ENCODE measurements around the gene FILIP1L. TPM values are rescaled to one million over a fixed set of nuclear protein-coding genes. Genes with fewer than 3 reads are reported as not detected.

FILIP1L gene
- polyA plus RNA-seq, 1 of the 3 experiments (the other 2 are of a cell fraction), result 26.8 TPM

DNA sequence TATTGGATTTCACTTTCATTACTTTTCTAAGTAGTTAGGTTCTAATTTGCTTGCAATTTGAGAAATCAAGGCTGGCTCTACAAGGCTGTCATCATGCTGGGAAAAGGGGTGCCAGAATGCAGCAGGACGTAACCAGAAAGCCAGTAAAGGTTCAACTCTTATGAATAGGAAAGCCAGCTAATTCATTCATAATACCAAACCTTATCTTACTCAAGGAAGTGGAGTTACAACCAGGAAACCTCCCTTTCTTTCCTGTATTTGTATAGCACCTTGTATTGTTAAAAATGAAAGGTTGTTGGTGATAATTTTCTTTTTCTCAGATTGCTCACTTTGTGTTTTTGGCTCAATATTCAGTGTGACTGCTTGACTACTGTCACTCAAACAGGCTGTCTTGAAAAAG is 109.4 kb downstream of the FILIP1L start:
- Histone ChIP-seq H3K4me2 (no peak overlapping the region), H3K27ac (ENCODE audit: low read depth in 2 of 2, low read length in 1 of 2) (no peak overlapping the region), H3K27me3 (ENCODE audit: insufficient read depth) (no peaks in the 10 kb centered on the region), H3K36me3 (replicated peaks in 1 of 2; ENCODE audit: control insufficient read depth in 1 of 2, insufficient read depth in 2 of 2, low read length in 1 of 2) (no peaks in the 10 kb centered on the region), H2AFZ (ENCODE audit: low read depth) (no peak overlapping the region), H3K4me3 (ENCODE audit: low read depth in 2 of 2, low read length in 1 of 2) (no peak overlapping the region), H3K9me3 (no peaks in the 10 kb centered on the region), H3K4me1 (ENCODE audit: control insufficient read depth in 1 of 2, insufficient read depth in 2 of 2, low read depth in 1 of 2, low read length in 1 of 2) (peaks cover 7 to 37% of the 10 kb centered on the region in 2 experiments), H4K20me1 (ENCODE audit: insufficient read depth) (no peaks in the 10 kb centered on the region), H3K79me2 (ENCODE audit: insufficient read depth) (no peaks in the 10 kb centered on the region), H3K9me2 (no peaks in the 10 kb centered on the region), H3K9ac (no peak overlapping the region), H3F3A (replicated peaks; ENCODE audit: insufficient read depth) (peaks cover 31% of the 10 kb centered on the region)
- no peak for TF ChIP-seq FOSL2 (IDR thresholded peaks at IDR 0.05; ENCODE audit: borderline replicate concordance, low read depth)
- no peak for TF ChIP-seq RCOR1 (IDR thresholded peaks at IDR 0.05; ENCODE audit: low read length)
- no peak for TF ChIP-seq POLR2AphosphoS5 (IDR thresholded peaks at IDR 0.05; ENCODE audit: low read depth, low read length)
- TF ChIP-seq, protein P1, sequence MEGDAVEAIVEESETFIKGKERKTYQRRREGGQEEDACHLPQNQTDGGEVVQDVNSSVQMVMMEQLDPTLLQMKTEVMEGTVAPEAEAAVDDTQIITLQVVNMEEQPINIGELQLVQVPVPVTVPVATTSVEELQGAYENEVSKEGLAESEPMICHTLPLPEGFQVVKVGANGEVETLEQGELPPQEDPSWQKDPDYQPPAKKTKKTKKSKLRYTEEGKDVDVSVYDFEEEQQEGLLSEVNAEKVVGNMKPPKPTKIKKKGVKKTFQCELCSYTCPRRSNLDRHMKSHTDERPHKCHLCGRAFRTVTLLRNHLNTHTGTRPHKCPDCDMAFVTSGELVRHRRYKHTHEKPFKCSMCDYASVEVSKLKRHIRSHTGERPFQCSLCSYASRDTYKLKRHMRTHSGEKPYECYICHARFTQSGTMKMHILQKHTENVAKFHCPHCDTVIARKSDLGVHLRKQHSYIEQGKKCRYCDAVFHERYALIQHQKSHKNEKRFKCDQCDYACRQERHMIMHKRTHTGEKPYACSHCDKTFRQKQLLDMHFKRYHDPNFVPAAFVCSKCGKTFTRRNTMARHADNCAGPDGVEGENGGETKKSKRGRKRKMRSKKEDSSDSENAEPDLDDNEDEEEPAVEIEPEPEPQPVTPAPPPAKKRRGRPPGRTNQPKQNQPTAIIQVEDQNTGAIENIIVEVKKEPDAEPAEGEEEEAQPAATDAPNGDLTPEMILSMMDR (IDR thresholded peaks at IDR 0.05), result no peak
- no peak for TF ChIP-seq NRF1 (IDR thresholded peaks at IDR 0.05; ENCODE audit: low read depth, low read length)
- TF ChIP-seq TCF12 (IDR thresholded peaks at IDR 0.05), result no peak
- TF ChIP-seq YY1 (IDR thresholded peaks at IDR 0.05; ENCODE audit: low read depth), result no peak
- no peak for TF ChIP-seq TEAD4 (IDR thresholded peaks at IDR 0.05; ENCODE audit: borderline replicate concordance, insufficient read depth)
- TF ChIP-seq FOXM1 (IDR thresholded peaks at IDR 0.05; ENCODE audit: low read depth), result no peak
- no peak for TF ChIP-seq RAD21 (IDR thresholded peaks at IDR 0.05; ENCODE audit: low read length)
- TF ChIP-seq, protein P2, sequence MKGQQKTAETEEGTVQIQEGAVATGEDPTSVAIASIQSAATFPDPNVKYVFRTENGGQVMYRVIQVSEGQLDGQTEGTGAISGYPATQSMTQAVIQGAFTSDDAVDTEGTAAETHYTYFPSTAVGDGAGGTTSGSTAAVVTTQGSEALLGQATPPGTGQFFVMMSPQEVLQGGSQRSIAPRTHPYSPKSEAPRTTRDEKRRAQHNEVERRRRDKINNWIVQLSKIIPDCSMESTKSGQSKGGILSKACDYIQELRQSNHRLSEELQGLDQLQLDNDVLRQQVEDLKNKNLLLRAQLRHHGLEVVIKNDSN (IDR thresholded peaks at IDR 0.05; ENCODE audit: borderline replicate concordance, low read depth), result no peak
- no peak for TF ChIP-seq EP300 (IDR thresholded peaks at IDR 0.05; ENCODE audit: borderline replicate concordance in 1 of 2, low read depth in 1 of 2, low read length in 1 of 2)
- DNase-seq, result no peak
- 100% methylated on average over 1 of the region's 1 CpG for WGBS (ENCODE audit: low lambda C conversion rate)
- CTCF ChIA-PET, result interaction anchor here (1.0 to 1.1 kb wide), 2 partner anchors 24 to 173 kb away, joined by 4 to 5 read pairs; no protein-coding TSS in a partner anchor
- POLR2A ChIA-PET, result no interaction called here

DNA sequence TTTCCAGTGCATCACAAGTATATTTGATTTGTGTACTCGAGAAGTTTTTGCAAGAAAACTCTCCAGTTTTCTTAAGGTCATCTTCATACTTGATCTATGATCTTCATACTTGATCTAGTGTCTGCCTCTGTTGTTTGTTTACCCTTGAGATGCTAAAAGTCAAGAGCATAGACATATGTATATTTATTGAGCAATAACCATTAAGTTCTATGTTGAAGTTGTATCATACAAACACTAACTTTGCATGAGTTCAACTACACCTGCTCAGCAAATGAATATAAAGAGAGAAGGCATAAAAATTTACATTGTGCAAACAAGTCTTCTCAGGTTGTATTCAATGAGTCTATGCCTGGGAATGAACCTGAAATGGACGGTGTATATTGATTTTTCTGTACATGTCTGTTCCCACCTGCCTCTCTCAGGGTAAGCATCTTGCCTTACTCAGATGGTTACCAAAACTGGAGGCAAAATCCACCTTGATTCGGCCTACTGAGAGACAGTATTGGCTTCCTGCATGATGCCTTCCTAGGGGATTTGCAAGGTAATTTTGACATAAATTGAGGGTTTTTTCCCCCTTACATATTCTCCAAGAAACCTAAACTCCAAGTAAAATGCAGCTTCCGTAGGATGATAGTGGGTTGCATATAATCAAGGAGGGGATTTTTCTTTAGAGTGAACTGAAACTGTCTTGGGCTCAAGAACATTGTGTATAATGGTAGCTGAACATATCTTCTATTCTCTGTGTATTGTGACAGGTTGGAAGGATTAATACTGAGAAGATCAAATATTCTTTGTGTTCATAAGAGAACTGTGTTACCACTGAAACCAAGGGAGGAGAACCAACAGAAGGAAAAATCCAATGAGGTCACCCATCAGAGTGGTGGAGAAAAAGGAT is 110.4 kb downstream of the FILIP1L start:
- Histone ChIP-seq H3K27me3 (ENCODE audit: insufficient read depth) (no peaks in the 10 kb centered on the region), H3K9me3 (no peaks in the 10 kb centered on the region), H4K20me1 (ENCODE audit: insufficient read depth) (no peaks in the 10 kb centered on the region), H3F3A (replicated peaks; ENCODE audit: insufficient read depth) (peaks cover 31% of the 10 kb centered on the region), H3K9ac (no peak overlapping the region), H3K4me1 (ENCODE audit: control insufficient read depth in 1 of 2, insufficient read depth in 2 of 2, low read depth in 1 of 2, low read length in 1 of 2) (peaks cover 7 to 37% of the 10 kb centered on the region in 2 experiments), H3K79me2 (ENCODE audit: insufficient read depth) (no peaks in the 10 kb centered on the region), H3K27ac (ENCODE audit: low read depth in 2 of 2, low read length in 1 of 2) (peak overlapping the region in 1 of 2 experiments; percentile 76; a peak in 3 of 4 replicates), H3K9me2 (no peaks in the 10 kb centered on the region), H3K4me2 (0 out of 2 replicates have a peak overlapping the region, but pooled peaks have one; percentile 24), H3K36me3 (replicated peaks in 1 of 2; ENCODE audit: control insufficient read depth in 1 of 2, insufficient read depth in 2 of 2, low read length in 1 of 2) (no peaks in the 10 kb centered on the region), H2AFZ (ENCODE audit: low read depth) (no peak overlapping the region), H3K4me3 (ENCODE audit: low read depth in 2 of 2, low read length in 1 of 2) (no peak overlapping the region)
- TF ChIP-seq, protein P1 (IDR thresholded peaks at IDR 0.05), result no peak
- TF ChIP-seq, protein P3, sequence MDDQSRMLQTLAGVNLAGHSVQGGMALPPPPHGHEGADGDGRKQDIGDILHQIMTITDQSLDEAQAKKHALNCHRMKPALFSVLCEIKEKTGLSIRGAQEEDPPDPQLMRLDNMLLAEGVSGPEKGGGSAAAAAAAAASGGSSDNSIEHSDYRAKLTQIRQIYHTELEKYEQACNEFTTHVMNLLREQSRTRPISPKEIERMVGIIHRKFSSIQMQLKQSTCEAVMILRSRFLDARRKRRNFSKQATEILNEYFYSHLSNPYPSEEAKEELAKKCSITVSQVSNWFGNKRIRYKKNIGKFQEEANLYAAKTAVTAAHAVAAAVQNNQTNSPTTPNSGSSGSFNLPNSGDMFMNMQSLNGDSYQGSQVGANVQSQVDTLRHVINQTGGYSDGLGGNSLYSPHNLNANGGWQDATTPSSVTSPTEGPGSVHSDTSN (IDR thresholded peaks at IDR 0.05), result no peak
- TF ChIP-seq CHD2 (IDR thresholded peaks at IDR 0.05; ENCODE audit: low read length, partially characterized antibody), result no peak
- TF ChIP-seq FOSL2 (IDR thresholded peaks at IDR 0.05; ENCODE audit: borderline replicate concordance, low read depth), result no peak
- CTCF ChIA-PET, result interaction anchor here (1.0 to 1.3 kb wide), 3 partner anchors 16 to 172 kb away, joined by 4 to 5 read pairs (median 4); no protein-coding TSS in a partner anchor
- WGBS (ENCODE audit: low lambda C conversion rate), result 92% methylated on average over 4 of the region's 4 CpGs
- POLR2A ChIA-PET, result no interaction called here
- no peak for DNase-seq

All from SK-N-SH (cell line).